ENCODE measurements around the gene KIAA1217. TPM values are rescaled to one million over a fixed set of nuclear protein-coding genes. Genes with fewer than 3 reads are reported as not detected.
A peak's percentile ranks its signal among the peaks of the same experiment; 100 is the strongest.

Gene KIAA1217
- polyA plus RNA-seq, 1 experiment: 2.2 TPM

GRCh38 chr10:24416248-24416647 is 207.3 kb downstream of the KIAA1217 start:
- no peak overlapping the region for H3K4me3 ChIP-seq (ENCODE audit: low read depth, low read length)
- TF ChIP-seq CTCF (IDR thresholded peaks at IDR 0.05; ENCODE audit: insufficient read depth, low read depth, low read length): no peak
- ChIA-PET CTCF (interaction anchor here (0.9 kb wide), 1 partner anchor 88 kb away, joined by 3 read pairs; no protein-coding TSS in a partner anchor), POLR2A (no interaction called here)
- H3K27me3 ChIP-seq (ENCODE audit: control insufficient read depth, insufficient read depth, low read length): peaks cover 3% of the 10 kb centered on the region; the same call in 1 of the 2 replicates
- no peak for DNase-seq (ENCODE audit: low read depth)
- H3K36me3 ChIP-seq (ENCODE audit: control insufficient read depth, insufficient read depth, low read length): no peaks in the 10 kb centered on the region

- ChIA-PET CTCF (interaction anchor here (0.6 to 2.5 kb wide), 6 partner anchors 10 to 102 kb away, joined by 3 to 9 read pairs (median 4); no protein-coding TSS in a partner anchor), POLR2A (no interaction called here)
- Histone ChIP-seq H3K4me3 (ENCODE audit: low read depth, low read length) (no peak overlapping the region), H3K36me3 (ENCODE audit: control insufficient read depth, insufficient read depth, low read length) (no peaks in the 10 kb centered on the region), H3K27me3 (ENCODE audit: control insufficient read depth, insufficient read depth, low read length) (peaks cover 3% of the 10 kb centered on the region; the same call in 1 of the 2 replicates)
- no peak for TF ChIP-seq CTCF (IDR thresholded peaks at IDR 0.05; ENCODE audit: insufficient read depth, low read depth, low read length)
- no peak for DNase-seq (ENCODE audit: low read depth)
These were observed 208.1 kb downstream of the KIAA1217 start for GRCh38 chr10:24417053-24417452.

GRCh38 chr10:24418532-24418931 is 209.6 kb downstream of the KIAA1217 start:
- no peak overlapping the region for H3K4me3 ChIP-seq (ENCODE audit: low read depth, low read length)
- H3K36me3 ChIP-seq (ENCODE audit: control insufficient read depth, insufficient read depth, low read length): no peaks in the 10 kb centered on the region
- H3K27me3 ChIP-seq (ENCODE audit: control insufficient read depth, insufficient read depth, low read length): peaks cover 3% of the 10 kb centered on the region; the same call in 1 of the 2 replicates
- no peak for DNase-seq (ENCODE audit: low read depth)
- ChIA-PET CTCF (interaction anchor here (1.1 to 2.5 kb wide), 7 partner anchors 10 to 100 kb away, joined by 3 to 9 read pairs (median 4); no protein-coding TSS in a partner anchor), POLR2A (interaction anchor here (0.6 kb wide), 1 partner anchor 76 kb away, joined by 3 read pairs; no protein-coding TSS in a partner anchor)
- peak; percentile 20; the same call in 1 of the 2 replicates for TF ChIP-seq CTCF (IDR thresholded peaks at IDR 0.05; ENCODE audit: insufficient read depth, low read depth, low read length)

DNA sequence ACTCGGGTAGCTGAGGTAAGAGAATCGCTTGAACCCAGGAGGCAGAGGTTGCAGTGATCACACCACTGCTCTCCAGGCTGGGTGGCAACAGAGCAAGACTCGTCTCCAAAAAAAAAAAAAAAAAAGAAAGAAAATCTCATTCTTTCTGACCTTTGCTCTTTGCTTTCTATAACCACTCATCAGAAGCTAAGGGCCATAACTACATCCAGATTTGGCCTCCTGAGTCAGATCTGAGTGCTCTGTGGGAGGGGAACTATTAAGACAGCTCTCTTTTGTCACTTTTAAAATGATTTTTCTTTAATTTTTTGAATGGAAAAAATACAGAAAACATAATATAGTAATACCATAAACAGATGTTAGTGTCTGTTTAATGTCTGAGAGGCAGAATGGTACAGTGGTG is 210.1 kb downstream of the KIAA1217 start:
- peaks cover 3% of the 10 kb centered on the region; the same call in 1 of the 2 replicates for H3K27me3 ChIP-seq (ENCODE audit: control insufficient read depth, insufficient read depth, low read length)
- ChIA-PET CTCF (interaction anchor here (1.1 to 2.5 kb wide), 7 partner anchors 9 to 100 kb away, joined by 3 to 9 read pairs (median 4); no protein-coding TSS in a partner anchor), POLR2A (interaction anchor here (0.6 kb wide), 1 partner anchor 77 kb away, joined by 3 read pairs; no protein-coding TSS in a partner anchor)
- DNase-seq (ENCODE audit: low read depth): no peak
- no peak for TF ChIP-seq CTCF (IDR thresholded peaks at IDR 0.05; ENCODE audit: insufficient read depth, low read depth, low read length)
- H3K36me3 ChIP-seq (ENCODE audit: control insufficient read depth, insufficient read depth, low read length): no peaks in the 10 kb centered on the region
- no peak overlapping the region for H3K4me3 ChIP-seq (ENCODE audit: low read depth, low read length)

DNA sequence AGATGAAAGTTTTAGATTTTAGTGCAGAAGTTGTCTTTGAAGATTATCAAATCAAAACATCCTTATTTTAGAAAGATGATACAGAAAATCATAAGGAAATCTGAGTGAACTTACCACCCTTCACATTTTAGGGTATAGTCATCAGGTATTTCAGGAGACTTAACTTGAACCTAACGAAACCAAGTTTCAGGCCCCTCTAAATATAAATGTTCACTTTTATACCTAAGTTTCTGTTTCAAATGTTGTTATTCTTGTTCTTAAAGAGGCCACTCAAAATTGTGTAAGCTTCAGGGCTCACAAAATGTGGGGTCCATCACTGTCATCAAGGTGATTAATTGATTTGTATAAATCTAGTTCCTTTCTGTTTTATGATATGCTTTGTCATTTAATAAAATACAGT is 216.2 kb downstream of the KIAA1217 start:
- DNase-seq (ENCODE audit: low read depth): no peak
- ChIA-PET CTCF (no interaction called here), POLR2A (no interaction called here)
- H3K4me3 ChIP-seq (ENCODE audit: low read depth, low read length): no peak overlapping the region
- no peaks in the 10 kb centered on the region for H3K36me3 ChIP-seq (ENCODE audit: control insufficient read depth, insufficient read depth, low read length)
- H3K27me3 ChIP-seq (ENCODE audit: control insufficient read depth, insufficient read depth, low read length): no peaks in the 10 kb centered on the region
- TF ChIP-seq CTCF (IDR thresholded peaks at IDR 0.05; ENCODE audit: insufficient read depth, low read depth, low read length): no peak

All from BJ (cell line).